IPS DF 19.7 (cell line): ENCODE data around the gene UBE2S.
"Not testable (repeated sequence)": the region's sequence is repeated elsewhere in the genome, so short reads cannot be mapped to it uniquely, and the experiment has no call there.

Experiments used
- DNase-seq: peaks from one replicate; pipeline ENCODE4 v3.0.0-alpha.2; 2013; ENCODE audit warnings: low read depth, low spot score

Gene UBE2S

DNA sequence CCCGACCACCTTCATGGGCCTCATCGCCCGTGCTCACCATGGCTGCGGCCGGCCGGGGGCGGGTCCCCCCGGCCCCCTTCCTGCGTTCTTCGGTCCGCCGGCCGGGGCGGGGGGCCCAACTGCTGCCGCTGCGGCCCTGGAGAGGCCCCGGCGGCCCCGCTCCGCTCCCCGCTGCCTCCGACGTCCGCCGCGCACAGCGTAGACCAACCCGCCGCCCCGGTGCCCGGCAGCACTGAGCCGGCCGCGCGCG, at the start of gene UBE2S:
Gene UBE2S, minus strand, starts transcription at position 239 of the 250 bp plus-strand sequence. Its CDS starts 199 bp downstream, at position 40.
- DNase-seq = not testable (repeated sequence)

DNA sequence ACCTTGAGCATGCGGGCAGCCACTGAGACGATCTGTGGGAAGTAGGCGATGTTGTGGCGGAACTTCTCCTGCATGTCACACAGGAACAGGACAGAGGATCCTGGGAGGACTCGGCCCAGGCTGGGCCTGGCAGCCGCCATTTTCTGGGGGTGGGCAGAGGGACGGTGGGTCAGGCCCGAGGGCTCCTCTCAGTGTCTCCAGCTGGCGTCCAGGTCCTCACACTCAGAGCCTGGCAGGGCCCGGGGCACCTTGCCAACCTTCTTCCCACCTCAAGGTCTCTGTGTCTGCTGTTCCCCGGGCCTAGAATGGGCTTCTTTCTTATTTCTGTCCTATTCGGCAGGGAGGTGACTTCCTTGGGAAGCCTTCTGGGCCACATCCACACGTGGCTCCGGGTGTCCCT, 48.8 kb upstream of the UBE2S start:
- no peak for DNase-seq

DNA sequence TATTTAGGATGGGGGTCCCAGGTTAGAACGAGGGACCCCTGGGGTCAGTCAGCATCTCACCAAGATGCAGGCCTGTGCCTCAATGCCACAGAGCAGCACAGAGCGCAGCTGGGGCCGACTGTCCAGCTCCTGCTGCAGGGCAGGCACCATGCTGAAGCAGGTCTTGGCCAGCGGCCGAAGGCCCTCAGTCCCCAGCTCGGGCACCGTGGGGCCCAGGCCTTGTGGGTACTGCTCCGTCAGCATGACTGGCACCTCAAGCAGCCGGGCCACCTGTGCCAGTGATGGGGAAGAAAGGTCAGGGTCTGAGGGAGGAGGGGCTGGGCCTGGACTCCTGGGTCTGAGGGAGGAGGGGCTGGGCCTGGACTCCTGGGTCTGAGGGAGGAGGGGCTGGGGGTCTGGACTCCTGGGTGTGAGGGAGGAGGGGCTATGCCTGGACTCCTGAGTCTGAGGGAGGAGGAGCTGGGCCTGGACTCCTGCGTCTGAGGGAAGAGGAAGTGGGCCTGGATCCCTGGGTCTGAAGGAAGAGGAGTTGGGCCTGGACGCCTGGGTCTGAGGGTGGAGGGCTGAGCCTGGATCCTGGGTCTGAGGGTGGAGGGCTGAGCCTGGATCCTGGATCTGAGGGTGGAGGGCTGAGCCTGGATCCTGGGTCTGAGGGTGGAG, 48.1 kb upstream of the UBE2S start:
- DNase-seq = no peak

DNA sequence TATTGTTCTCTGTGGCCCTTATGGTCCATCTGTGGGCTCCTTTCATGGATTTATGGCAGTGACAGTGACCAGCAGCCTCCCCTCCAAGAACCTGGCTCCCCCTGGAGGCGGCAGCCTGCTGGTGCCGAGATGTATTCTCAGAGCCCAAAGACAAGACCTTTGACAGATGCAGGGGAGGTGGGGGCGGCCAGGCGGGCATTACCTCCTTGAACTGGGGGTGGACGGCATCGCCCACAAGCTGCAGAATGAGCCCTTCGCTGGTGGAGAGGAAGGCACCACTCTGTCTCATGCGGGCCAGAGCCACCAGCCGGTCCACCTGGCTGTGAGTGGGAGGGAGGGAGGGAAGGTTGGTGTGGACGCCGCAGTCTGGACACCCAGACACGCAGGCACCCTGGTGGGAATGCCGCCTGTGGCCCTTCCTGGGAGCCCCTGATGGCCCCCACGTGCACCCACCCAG, 47.2 kb upstream of the UBE2S start:
- DNase-seq = no peak

DNA sequence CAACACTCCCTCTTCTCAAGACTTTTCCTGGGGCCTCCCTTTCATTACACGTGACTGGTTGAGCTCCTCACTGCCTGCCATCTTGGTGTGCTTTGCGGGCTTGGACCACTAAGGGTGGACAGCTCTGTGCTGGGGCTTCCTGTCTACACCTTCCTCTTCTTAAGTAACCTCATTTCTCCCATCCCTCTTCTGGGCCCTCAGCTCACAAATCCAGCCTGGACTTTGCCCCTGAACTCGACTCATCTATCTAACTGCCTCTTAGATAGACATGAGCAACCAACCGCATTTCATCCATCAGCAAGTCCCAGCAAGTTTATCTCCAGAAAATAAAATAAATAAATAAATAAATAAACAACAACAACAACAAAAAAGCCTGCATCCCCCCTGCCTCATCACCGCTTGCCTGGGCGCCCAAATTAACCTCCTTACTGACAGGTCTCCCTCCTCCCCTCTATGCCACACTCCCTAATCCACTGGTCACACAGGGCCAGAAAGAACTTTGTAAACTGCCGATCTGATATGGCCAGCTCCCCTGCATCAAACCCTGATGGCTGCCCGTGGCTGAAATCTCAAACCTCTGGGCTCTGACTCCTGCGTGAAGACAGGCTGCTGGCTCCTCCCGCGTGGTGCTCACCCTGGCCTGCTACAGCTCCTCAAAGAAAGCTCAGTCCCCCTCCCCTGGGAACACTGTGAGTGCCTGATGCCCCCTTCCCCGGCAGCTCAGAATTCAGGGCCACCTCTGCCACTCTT, 46.1 kb upstream of the UBE2S start:
- DNase-seq = no peak

DNA sequence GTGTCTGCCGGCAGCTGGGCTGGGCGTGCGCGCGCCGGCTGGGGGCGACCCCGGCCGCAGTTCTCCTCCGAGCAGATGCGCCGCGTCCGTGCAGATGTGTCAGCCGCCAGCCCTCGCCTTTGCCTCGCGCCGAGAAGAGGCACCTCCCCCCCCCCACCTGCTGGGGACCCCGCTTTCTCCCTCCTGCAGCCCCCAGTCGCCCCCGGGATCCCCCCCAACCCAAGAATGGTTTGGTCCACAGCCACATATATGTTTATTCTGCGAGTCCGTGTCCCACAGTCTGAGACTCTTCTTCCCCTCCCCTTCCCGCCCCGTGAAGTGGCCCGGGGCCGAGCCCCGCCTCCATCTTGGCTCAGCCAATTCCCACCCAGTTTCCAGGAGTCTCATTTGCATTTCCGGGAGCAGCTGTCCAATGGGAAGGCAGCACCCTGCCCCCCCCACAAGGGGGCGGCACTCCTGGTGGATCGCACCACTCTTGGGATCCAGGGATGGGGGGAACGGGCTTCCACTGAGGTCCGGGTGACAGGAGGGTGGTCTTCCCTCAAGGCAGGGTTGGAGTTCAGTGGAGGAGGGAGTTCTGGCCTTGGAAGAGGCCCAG, 45.3 kb upstream of the UBE2S start:
- DNase-seq = no peak

DNA sequence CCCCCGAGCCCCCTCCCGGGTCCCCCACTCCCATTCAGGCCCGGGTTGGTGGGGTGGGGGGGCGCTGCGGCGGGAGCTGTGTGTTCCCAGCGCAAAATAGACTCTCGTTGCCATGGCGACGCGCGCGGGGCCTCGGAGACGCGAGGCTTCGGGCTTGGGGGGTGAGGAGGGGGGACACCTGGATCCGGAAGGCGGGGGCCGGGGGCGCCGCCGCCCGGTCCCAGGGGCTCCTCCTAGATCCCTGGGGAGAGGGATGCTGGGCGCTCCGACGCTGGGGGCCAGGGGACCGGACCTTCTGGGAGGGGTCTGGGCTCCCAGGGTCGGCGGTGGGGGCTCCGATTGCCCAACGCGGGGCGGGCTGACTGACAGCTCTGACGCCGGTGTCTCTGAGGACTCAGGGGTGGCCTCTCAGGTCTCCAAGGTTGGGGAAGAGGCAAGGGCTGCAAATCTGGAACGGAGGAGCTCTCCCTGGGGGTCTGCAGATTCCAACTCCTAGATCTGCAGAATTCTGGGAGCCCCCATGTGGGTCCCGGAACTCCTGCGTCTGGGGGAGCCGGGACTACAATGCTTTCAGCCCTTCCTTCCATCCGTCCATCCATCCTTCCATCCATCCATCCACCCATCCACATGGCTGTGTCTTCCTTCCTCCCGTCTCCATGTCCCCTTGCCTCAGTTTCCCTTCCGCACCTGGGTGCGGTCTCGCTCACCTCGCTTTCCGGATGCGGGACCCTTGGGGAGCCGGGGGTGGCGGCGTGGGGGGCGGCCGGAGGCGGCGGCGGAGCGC, 44.6 kb upstream of the UBE2S start:
- DNase-seq = no peak

DNA sequence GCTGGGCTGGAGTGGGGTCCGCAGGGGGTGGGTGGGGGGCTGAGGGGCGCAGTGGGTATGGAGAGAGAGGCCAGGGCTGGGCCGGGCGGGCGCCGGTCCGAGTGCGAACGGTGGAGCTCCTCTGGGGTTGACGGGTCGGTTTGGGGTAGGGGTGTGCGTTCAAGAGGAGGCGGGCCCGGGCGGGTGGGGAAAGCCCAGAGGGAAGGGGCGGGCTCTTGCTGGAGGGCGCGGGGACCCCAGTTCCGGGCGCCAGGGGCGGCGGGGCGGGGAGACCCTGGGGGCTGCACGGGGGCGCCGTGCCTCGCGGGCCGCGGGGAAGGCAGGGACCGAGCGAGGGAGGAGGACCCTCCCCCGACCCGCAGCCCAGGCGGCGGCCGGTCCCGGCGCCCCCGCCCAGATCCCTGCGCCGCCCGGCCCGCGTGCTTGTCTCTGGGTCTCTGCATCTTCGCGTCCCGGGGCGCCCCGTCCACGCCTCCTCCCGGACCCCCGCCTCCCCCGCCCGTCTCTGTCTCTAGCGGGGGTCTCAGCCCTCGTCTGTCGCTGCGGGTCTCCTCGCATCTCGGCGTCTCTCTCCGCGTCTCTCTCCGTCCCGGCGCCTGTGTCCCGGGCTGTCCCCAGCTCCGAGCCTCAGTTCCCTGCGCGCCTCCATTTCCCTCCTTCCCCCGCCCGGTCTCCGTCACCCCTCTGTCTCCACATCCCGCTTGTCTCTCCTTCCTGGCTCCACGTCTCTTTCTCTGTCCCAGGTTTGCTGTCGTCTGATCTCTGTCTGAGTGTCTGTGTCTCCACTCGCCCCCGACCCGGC, 43.8 kb upstream of the UBE2S start:
- no peak for DNase-seq

DNA sequence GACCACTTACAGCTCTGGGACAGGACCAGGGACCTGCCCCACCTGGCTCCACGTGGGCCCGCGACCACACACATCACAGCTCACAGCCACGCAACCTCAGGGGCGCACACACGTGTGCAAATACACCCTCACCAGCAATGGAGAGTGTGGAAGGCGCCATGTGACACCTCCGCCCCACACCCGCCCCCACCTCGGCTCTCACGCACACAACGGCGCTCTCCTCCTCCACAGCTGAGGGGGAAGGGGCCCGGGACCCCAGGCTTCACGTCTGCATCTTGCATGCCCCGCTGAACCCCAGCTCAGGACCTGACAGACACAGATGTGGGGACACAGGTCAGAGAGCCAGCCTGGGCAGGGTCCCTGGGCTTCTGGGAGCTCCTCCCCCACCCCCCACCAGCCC, 41.9 kb upstream of the UBE2S start:
- DNase-seq = no peak

DNA sequence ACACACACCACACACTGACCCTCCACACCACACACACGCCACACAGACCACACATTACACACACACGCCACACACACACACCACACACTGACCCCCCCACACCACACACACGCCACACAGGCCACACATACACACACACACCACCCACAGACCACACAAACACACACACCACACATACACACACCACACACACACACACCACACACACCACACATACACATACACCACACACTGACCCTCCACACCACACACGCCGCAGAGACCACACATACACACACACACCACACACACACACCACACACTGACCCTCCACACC, 40.5 kb upstream of the UBE2S start:
- DNase-seq = not testable (repeated sequence)

DNA sequence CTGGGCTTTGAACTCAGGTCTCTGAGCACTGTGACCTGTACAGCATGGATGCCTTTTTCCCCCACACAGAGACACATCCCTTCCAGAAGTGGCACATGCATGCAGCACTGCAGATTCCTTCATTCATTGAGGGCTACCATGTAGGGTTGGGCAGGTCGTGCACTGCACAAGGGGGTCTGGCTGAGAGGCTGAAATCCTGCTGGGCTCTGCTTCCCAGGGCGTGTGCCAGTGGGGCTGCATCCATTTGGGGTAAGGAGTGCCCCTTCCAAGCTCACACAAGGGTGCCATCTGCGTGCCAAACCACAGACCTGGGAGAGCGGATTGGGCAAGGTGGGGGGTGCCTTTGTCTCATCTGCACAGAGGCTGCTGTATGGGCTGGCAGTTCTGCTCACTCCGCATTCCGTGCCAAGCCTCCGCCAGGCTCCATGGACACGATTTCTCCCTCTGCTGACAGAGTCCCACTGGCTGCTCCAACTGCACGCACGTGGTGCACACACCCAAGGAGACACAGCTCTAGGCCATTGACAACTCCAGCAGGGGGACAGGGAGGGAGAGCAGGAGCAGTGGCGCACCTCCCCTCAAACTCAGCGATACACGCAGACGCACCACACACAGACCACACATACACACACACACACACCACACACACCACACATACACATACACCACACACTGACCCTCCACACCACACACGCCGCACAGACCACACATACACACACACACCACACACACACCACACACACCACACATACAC, 40.0 kb upstream of the UBE2S start:
- no peak for DNase-seq

DNA sequence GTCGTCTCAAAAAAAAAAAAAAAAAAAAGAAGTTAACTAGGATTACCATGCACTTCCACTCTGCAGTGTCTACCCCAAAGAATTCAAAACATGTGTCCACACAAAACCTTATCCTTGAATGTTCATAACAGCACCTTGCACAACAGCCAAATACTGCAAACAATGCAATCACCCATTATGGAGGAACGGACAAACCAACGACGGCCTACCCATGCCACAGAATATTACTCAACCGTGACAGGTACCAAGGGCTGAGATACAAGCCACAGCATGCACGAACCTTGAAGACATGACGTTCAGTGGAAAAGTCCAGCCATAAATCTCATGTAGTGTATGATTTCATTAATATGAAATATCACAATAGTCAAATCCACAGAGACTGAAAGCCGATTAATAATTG, 38.5 kb upstream of the UBE2S start:
- DNase-seq = no peak

DNA sequence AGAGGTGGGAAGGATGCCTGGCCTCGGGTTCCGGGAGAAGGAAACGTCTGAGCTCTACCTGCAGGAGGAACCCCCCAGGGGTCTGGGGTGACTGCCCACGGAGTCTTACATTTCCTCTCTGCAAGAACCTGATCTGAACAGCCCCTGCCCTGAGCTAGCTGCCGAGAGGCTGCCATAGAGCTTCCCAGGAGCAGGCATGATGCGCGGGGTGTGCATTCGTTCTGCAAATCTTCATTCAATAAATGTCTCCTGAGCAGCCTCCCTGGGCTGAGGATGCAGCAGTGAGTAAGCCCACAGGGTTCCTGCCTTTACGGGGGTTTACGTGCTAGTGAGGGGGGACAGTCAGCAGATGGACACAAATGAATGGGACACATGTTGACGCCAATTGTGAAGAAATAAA, 37.1 kb upstream of the UBE2S start:
- DNase-seq = no peak

DNA sequence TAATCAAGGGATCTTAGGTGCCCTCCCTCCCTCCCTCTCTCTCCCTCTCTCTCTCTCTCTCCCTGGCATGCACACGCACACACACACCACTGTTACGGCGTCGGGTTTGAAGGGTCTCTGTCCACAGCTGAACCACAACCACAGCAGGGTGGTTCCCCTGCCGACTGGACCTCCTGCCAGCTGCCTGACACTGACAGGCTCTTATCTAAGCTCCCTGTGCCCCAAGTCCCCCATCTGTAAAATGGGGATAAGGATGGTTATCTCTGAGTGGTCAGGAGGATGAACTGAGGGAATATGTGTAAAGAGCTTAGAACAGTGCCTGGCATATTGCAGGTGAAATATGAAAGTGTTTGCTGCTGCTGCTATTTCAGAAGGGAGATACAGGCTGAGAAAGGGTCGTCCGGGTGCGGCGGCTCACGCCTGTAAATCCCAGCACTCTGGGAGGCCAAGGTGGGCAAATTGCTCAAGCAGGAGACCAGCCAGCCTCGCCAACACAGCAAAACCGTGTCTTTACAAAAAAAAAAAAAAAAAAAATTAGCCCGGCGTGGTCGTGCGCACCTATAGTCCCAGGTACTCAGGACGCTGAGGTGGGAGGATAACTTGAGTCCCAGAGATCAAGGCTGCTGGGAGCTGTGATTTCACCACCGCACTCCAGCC, 36.4 kb upstream of the UBE2S start:
- no peak for DNase-seq

DNA sequence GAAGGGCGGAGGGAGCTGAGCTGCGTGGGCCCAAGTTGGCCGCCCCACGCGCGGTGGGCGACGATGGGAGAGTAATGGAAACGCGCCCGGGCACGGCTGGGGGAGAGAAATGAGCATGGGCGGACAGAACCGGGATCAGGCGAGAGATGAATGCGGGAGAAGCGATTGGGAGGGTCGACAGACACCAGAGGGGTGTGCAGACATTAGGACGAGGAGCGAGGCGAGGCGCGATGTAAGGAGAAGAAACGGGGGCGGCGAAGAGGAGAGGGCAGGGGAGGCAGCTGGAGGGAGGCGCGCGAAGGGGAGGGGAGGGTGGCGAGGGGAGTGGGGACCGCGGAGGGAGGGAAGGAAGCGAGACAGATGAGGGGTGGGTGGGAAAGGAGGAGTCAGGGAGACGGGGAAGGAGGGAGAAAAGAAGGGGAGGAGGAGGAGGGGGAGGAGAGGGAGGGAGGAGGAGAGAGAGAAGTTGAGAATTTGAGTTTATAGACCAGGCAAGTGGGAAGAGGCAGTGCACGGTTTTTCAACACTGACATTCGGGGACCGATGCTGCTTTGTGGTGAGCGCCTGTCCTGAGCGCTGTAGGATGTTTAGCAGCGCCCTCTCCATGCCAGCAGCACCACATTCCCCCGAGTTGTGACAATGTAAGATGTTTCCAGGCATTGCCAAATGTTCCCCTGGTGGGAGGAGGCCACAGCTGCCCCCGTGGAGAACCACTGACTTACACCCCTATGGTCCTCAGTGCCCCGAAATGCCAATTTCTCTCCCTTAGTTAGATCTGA, 35.6 kb upstream of the UBE2S start, which contains the start of gene SHISA7:
Gene SHISA7, minus strand, starts transcription at position 256 of the 779 bp plus-strand sequence. CDS start 437 bp downstream, outside the sequence.
- no peak for DNase-seq

DNA sequence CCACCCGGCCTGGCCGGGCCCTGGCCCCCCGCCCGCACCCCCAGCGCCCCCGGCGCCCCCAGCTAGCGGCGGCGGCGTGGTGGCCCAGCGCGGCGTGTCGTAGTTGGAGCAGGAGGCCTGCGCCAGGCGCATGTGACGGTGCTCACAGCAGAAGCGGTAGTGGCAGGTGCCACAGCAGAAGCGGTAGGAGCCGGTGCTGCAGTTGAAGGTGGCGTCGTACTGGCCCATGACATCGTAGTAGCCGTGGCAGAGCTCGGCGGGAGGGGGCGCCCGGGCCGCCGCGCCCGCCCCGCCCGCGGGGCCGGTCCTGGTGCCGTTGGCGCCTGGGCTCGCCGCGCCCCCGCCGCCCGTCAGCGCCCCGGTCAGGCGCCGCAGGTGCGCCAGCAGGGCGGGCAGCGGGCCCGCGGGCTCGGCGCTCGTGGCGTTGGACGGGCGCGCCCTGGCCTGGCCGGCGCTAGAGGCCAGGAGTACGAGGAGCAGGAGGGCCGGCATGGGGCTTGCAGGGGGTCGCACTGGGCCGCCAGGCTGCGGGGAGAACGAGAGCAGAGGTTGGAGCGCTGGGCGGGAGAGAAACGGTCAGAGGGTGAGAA, 34.9 kb upstream of the UBE2S start:
- DNase-seq = no peak

DNA sequence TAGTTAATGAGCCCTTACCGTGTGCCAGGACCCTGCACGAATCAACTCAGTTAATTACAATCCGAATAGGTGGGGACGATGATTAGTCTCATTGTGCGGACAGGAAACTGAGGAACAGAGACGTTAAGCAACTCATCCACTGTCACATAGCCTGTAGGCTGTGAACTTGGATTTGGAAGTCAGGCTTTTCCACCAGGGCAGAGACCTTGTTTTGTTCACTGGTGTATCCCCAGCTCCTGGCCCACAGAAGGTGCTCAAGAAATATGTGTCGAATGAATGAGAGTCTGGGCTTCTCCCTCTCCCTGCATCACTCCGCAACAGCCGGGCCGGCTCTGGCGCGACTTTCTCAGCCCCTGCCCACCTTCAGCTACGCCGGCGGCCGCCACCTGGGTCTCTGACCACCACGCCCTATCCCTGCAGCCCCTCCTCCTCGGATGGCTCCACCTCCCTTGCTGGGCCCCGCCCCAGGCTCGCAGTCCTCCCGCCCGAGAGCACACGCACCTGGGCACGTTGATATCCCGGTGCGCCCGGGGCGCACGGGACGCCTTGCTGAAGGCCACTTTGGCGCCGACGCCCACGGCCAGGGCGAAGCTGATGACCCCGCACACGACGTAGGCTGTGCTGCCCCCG, 34.2 kb upstream of the UBE2S start:
- no peak for DNase-seq

DNA sequence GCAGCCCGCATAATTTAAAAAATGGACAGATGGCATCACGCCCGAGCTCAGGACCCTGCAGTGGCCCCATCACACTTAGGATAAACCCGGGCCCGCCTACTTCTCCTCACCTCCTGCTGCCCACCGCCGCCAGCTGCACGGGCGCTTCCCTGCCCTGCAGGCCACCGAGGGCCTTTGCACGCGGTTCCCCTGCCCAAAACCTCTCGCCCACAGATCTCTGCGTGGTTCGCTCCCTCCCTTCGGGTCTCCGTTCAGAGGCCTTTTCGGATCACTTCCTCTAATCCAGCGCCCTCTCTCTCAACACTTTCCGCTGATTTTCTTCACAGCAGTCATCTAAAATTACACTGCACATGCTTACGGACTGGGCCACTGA, 33.7 kb upstream of the UBE2S start:
- no peak for DNase-seq
